CD4-positive, alpha-beta memory T cell (primary cell): ENCODE data around the gene CPT2. TPM values are rescaled to one million over a fixed set of nuclear protein-coding genes. Genes with fewer than 3 reads are reported as not detected.

ENCODE experiments used
- CTCF ChIA-PET: fragments of 350-600 bp; sonication (Branson Sonifier 250); formaldehyde crosslinking; loops from one replicate; lab custom pipeline; 2021; ENCODE audit warnings: inconsistent platforms; ENCODE audit not compliant: partially characterized antibody; lab: Charles Lee
- POLR2A ChIA-PET: fragments of 350-600 bp; sonication (Branson Sonifier 250); formaldehyde crosslinking; loops from one replicate; lab custom pipeline; 2021; ENCODE audit not compliant: partially characterized antibody; lab: Charles Lee
- DNase-seq, 5 donors: peaks; one replicate each; pipeline versions ENCODE4 v3.0.0 to v3.0.0-alpha.2; 2020 to 2022; ENCODE audit warnings: mixed read lengths in 1 of 5
- H3K27ac ChIP-seq: one replicate; pipeline ENCODE4 v1.7.0; 2013; ENCODE audit warnings: low read depth, low read length
- H3K27me3 ChIP-seq: 2 replicates; pipeline ENCODE4 v1.7.0; 2013; ENCODE audit warnings: mild to moderate bottlenecking, low read length, moderate library complexity; ENCODE audit not compliant: insufficient read depth
- H3K36me3 ChIP-seq: 2 replicates; pipeline ENCODE4 v1.7.0; 2013; ENCODE audit warnings: mild to moderate bottlenecking, low read length, moderate library complexity; ENCODE audit not compliant: insufficient read depth
- H3K4me1 ChIP-seq: 2 replicates; pipeline ENCODE4 v1.7.0; 2013; ENCODE audit warnings: mild to moderate bottlenecking, low read length, moderate library complexity; ENCODE audit not compliant: insufficient read depth
- H3K4me3 ChIP-seq, 2 donors: one replicate each; pipeline ENCODE4 v1.7.0; 2013; ENCODE audit warnings: low read length in 2 of 2, mild to moderate bottlenecking in 1 of 2
- H3K9me3 ChIP-seq, 2 donors: one replicate each; pipeline ENCODE4 v1.7.0; 2013; ENCODE audit warnings: low read length in 2 of 2, control low read depth in 1 of 2; ENCODE audit not compliant: control insufficient read depth in 1 of 2
- H3K27ac Mint-ChIP-seq, 7 donors: one replicate each; pipeline ENCODE4 v1.8.0; 2020 to 2021; ENCODE audit warnings: mixed read lengths in 7 of 7, mild to moderate bottlenecking in 6 of 7, inconsistent platforms in 3 of 7, moderate library complexity in 3 of 7
- H3K27me3 Mint-ChIP-seq, 2 donors: one replicate each; pipeline ENCODE4 v1.8.0; 2020 to 2021; ENCODE audit warnings: mixed read lengths in 2 of 2
- H3K36me3 Mint-ChIP-seq, 2 donors: one replicate each; pipeline ENCODE4 v1.8.0; 2020 to 2021; ENCODE audit warnings: mixed read lengths in 2 of 2, inconsistent platforms in 1 of 2, mild to moderate bottlenecking in 1 of 2
- H3K4me1 Mint-ChIP-seq, 4 donors: one replicate each; pipeline ENCODE4 v1.8.0; 2020 to 2021; ENCODE audit warnings: mixed read lengths in 4 of 4, mild to moderate bottlenecking in 1 of 4
- H3K4me3 Mint-ChIP-seq, 8 donors: one replicate each; pipeline ENCODE4 v1.8.0; 2020 to 2021; ENCODE audit warnings: mixed read lengths in 8 of 8, mild to moderate bottlenecking in 7 of 8, moderate library complexity in 6 of 8, inconsistent platforms in 3 of 8
- H3K9me3 Mint-ChIP-seq, 8 donors: one replicate each; pipeline ENCODE4 v1.8.0; 2020 to 2021; ENCODE audit warnings: mixed read lengths in 8 of 8, mild to moderate bottlenecking in 5 of 8, inconsistent platforms in 3 of 8, moderate library complexity in 1 of 8
- intact Hi-C: fragments of 100-400 bp; cut with micrococcal nuclease; formaldehyde crosslinking; loops from one replicate; pipeline ENCODE4 v1.15.1; 2023
- polyA plus RNA-seq, 2 donors: library from polyadenylated mRNA; unstranded; fragments of 300-500 nt; fragmentation: Illumina TruSeq; gene quantifications; one replicate each; pipeline ENCODE4 v1.2.3, GENCODE V29; 2021
- total RNA-seq, 2 experiments: library from RNA; stranded (reverse); gene quantifications; one replicate each; pipeline ENCODE4 v1.2.3, GENCODE V29; 2021

CPT2 gene
- total and polyA plus RNA-seq, 4 experiments from 2014 or later = 15.8 to 20.0 (median 18.3) TPM

DNA sequence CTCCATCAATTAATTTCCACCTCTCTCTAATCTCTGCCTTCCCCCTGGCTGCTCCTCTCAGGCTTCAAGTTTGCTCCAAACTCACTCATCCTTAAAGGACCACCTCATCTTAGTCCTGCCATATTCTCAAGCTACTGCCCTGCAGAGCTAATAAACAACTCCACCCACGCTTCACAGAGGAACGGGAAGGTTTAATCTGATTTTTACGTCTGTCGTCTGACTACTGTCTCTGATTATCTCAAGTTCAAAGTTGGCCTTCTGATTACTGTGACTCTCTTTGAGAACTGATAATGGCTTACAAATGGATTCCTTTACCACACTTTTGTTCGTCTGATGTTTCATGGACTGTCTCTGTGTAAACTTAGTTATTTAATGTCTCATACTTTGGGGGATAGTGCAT is 7.6 kb upstream of the CPT2 start:
- H3K9me3 Mint-ChIP-seq = peaks cover 0 to 8% (median 0%) of the 10 kb centered on the region in 8 donors
- no peaks in the 10 kb centered on the region for H3K36me3 Mint-ChIP-seq
- Histone ChIP-seq H3K4me1 (no peaks in the 10 kb centered on the region), H3K36me3 (no peaks in the 10 kb centered on the region), H3K9me3 (no peaks in the 10 kb centered on the region), H3K27me3 (no peaks in the 10 kb centered on the region), H3K27ac (no peak overlapping the region), H3K4me3 (no peak overlapping the region)
- no peaks in the 10 kb centered on the region for H3K27me3 Mint-ChIP-seq
- no peak overlapping the region for H3K27ac Mint-ChIP-seq
- ChIA-PET POLR2A (no interaction called here), CTCF (interaction anchor here (1.8 kb wide), 1 partner anchor 9 kb away, joined by 10 read pairs; no protein-coding TSS in a partner anchor)
- DNase-seq = no peak
- no peaks in the 10 kb centered on the region for H3K4me1 Mint-ChIP-seq
- no peak overlapping the region for H3K4me3 Mint-ChIP-seq
- intact Hi-C loops = no loop called here

DNA sequence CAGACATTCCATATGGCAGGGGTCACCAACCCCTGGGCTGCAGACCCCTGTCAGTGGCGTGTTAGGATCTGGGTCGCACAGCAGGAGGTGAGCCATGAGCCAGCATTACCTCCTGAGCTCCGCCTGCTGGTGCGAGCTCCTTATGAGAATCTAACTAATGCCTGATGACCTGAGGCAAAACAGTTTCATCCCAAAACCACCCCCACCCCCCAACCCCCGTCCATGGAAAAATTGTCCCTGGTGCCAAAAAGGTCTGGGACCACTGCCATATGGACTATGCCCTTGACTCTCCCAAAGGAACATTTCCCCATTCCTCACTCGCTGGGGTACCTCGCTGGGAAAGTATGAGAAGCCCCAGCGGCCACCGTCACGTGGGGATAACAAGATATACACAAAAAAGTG is 6.4 kb upstream of the CPT2 start:
- Histone ChIP-seq H3K36me3 (no peaks in the 10 kb centered on the region), H3K27ac (no peak overlapping the region), H3K4me3 (no peak overlapping the region), H3K4me1 (no peaks in the 10 kb centered on the region), H3K27me3 (no peaks in the 10 kb centered on the region), H3K9me3 (no peaks in the 10 kb centered on the region)
- Mint-ChIP-seq H3K36me3 (no peaks in the 10 kb centered on the region), H3K9me3 (peaks cover 0 to 12% (median 0%) of the 10 kb centered on the region in 8 donors), H3K4me1 (no peaks in the 10 kb centered on the region), H3K4me3 (no peak overlapping the region), H3K27ac (no peak overlapping the region), H3K27me3 (no peaks in the 10 kb centered on the region)
- DNase-seq = no peak
- POLR2A ChIA-PET = interaction anchor here (1.1 kb wide), 1 partner anchor 175 kb away, joined by 3 read pairs; no protein-coding TSS in a partner anchor
- intact Hi-C loops = no loop called here
- CTCF ChIA-PET = interaction anchor here (0.7 to 1.8 kb wide), 2 partner anchors 8 to 10 kb away, joined by 3 to 10 read pairs; no protein-coding TSS in a partner anchor

DNA sequence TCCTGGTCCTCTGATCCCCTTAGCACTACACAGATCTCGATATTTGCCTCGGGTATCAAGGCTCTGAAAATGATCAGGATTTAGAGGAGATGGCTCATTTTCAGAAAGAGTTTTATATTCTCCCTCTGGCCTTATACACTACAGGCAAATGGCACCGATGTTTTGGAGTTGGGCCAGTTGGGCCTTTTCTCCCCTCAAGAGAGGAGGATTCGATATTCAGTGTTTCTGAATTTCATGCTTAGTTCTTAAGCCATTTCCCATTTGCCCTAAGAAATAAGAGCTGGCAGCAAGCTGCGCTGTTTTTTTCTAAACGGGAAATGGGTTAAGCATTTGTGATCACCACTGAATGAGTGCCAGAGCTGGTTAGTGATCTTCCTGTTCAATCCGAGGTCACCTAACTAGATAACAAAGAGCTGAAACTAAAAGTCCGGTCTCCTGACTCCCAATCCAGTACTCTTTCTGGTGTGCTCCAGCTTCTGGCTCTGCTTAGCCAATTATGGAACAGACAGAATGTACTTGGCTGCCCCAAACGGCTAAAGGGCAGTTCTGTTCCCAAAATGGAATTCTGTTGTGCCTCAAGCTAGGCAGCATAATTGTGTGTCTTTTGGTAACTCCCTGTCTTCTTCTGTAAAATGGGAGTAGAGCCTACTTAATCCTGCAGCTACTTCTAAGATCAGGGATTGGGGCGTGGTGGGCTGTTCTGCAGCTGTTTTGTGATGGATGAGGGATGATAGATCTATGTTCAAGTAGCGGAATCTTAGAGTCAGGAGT is 1.2 kb upstream of the CPT2 start:
- no peaks in the 10 kb centered on the region for H3K27me3 ChIP-seq
- Mint-ChIP-seq H3K4me1 (peaks cover 13 to 36% (median 26%) of the 10 kb centered on the region in 4 donors), H3K4me3 (peak overlapping the region; percentile 46 to 98 (median 86)), H3K9me3 (peaks cover 0 to 13% (median 0%) of the 10 kb centered on the region in 8 donors), H3K27ac (peak overlapping the region; percentile 93 to 100 (median 95)), H3K27me3 (no peaks in the 10 kb centered on the region), H3K36me3 (peaks cover 5 to 15% of the 10 kb centered on the region in 2 donors)
- peaks cover 26% of the 10 kb centered on the region for H3K4me1 ChIP-seq
- intact Hi-C loops = loop anchor here (1.0 to 2.0 kb wide), 3 partner anchors 25 to 131 kb away; partner anchors contain the start of genes CZIB and MAGOH
- no peaks in the 10 kb centered on the region for H3K9me3 ChIP-seq
- H3K36me3 ChIP-seq = no peaks in the 10 kb centered on the region
- no peak overlapping the region for H3K27ac ChIP-seq
- POLR2A ChIA-PET = interaction anchor here (0.7 to 4.7 kb wide), 9 partner anchors 14 to 1520 kb away, joined by 3 to 46 read pairs (median 6); partner anchors contain the start of genes CZIB, ECHDC2, MAGOH and SCP2
- no peak for DNase-seq
- CTCF ChIA-PET = interaction anchor here (0.9 to 2.0 kb wide), 4 partner anchors 9 to 40 kb away, joined by 3 to 11 read pairs (median 6); partner anchors contain the start of gene CZIB
- H3K4me3 ChIP-seq = no peak overlapping the region

DNA sequence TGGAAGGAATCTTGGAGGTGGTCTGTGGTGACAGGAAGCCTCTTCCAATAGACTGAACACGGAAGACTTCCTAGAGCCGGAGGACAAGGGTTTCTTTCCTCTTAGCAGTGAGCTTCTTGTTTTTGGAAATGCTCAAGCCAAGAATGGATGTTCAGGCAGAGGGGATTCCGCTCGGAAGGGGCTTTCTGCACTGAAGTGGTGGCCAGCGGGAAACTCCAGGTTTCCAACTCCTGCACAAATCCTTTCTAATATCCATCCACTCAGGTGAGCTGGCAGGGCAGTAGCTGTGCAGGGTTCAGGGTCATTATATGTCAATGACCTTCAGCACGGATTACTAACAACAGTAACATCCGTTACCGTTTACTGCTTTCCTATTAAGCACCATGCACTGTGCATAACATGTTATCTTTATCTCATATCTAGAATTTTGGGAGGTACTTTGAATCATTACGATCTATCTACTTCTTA is 573 bp upstream of the CPT2 start:
- ChIA-PET CTCF (interaction anchor here (0.9 to 2.0 kb wide), 3 partner anchors 10 to 39 kb away, joined by 3 to 10 read pairs (median 3); partner anchors contain the start of gene CZIB), POLR2A (interaction anchor here (0.6 to 4.7 kb wide), 9 partner anchors 14 to 275 kb away, joined by 3 to 46 read pairs (median 6); partner anchors contain the start of genes CZIB, ECHDC2, MAGOH and SCP2)
- Mint-ChIP-seq H3K27me3 (no peaks in the 10 kb centered on the region), H3K4me1 (peaks cover 15 to 40% (median 29%) of the 10 kb centered on the region in 4 donors), H3K4me3 (peak overlapping the region; percentile 86 to 98 (median 92)), H3K27ac (peak overlapping the region; percentile 93 to 100 (median 95)), H3K36me3 (peaks cover 11 to 21% of the 10 kb centered on the region in 2 donors), H3K9me3 (peaks cover 0 to 11% (median 0%) of the 10 kb centered on the region in 8 donors)
- Histone ChIP-seq H3K27ac (peak overlapping the region; percentile 91), H3K9me3 (no peaks in the 10 kb centered on the region), H3K27me3 (no peaks in the 10 kb centered on the region), H3K4me1 (peaks cover 26% of the 10 kb centered on the region), H3K36me3 (no peaks in the 10 kb centered on the region), H3K4me3 (peak overlapping the region in 1 of 2 donors; percentile 98)
- intact Hi-C loops = loop anchor here (1.0 to 2.0 kb wide), 3 partner anchors 24 to 131 kb away; partner anchors contain the start of genes CZIB and MAGOH
- DNase-seq = no peak

DNA sequence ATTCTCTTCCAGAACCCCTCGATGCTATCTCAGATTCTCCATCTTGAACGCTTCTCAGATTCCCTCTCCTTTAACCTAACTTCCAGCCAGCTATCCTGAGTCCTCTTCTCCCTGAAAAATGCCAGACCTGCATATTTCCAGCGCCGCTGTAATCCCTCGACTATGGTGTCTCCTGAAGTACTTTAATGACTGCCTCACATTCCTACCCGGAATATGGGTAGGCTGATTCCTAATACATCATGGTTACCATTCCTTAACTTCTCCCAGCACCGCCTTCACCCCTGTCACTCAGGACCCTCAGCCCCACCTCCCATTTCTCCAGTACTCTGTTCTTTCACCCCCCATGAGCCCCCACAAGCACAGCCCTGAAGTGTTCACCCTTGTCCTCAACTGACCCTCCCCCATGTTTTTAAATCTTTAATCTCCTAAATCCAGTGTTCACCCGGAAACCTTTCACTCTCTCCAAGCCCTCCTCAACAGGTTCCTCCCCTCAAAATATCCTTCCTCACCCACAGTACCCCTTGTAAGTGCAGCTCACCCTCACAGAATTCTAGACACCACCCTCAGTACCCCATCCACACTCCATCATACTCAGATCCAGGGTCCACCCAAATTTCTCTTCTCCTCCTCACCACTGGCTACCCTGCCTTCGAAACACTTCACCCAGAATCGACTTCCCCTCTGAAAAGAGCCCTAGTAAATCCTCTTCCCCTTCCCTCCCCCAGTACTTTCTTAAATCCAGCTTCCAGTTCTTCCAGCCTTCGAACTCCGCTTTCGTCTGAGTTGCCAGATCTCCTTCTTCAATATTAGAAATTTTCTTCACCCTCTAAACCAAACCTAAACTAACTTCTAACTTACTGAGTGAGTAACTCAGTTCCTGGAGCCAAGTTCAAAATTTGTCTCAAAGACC is 922 bp downstream of the CPT2 start:
- CTCF ChIA-PET = interaction anchor here (0.6 kb wide), 1 partner anchor 29 kb away, joined by 3 read pairs; no protein-coding TSS in a partner anchor
- H3K9me3 Mint-ChIP-seq = peaks cover 0 to 8% (median 0%) of the 10 kb centered on the region in 8 donors

DNA sequence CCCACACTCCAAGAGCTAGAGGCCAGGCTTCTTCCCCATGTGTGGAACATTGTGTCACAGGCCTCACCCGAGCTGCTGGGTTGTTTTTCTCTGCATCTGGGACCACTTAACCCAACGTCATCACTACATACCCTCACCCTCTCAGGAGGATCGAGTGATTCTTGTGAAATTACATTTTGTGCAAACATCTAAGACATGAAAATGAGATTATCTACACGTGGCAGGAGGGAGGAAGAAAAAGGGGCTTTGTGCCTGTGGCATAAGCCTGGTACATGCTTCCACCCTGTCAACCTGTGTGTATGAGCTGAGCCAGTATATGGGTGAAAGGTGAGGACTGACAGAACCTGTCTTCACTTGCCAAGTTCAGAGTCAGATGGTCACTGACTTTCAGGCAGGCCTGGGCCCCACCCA is 1.6 kb downstream of the CPT2 start:
- peaks cover 0 to 6% (median 0%) of the 10 kb centered on the region in 8 donors for H3K9me3 Mint-ChIP-seq
- CTCF ChIA-PET = no interaction called here
- H3K4me3 Mint-ChIP-seq = peak overlapping the region; percentile 92 to 98 (median 96)

More for the DNA sequence above, 922 bp downstream of the CPT2 start:
- peak overlapping the region; percentile 93 to 100 (median 99) for H3K27ac Mint-ChIP-seq
- H3K4me3 ChIP-seq = peak overlapping the region; percentile 31 to 98
- peak overlapping the region; percentile 92 to 98 (median 96) for H3K4me3 Mint-ChIP-seq
- H3K27ac ChIP-seq = peak overlapping the region; percentile 91
- POLR2A ChIA-PET = interaction anchor here (0.7 to 4.7 kb wide), 5 partner anchors 9 to 216 kb away, joined by 3 to 46 read pairs (median 4); partner anchors contain the start of genes CZIB and MAGOH
- intact Hi-C loops = loop anchor here (2.0 kb wide), 1 partner anchor 129 kb away; no protein-coding TSS in a partner anchor
- peaks cover 3% of the 10 kb centered on the region for H3K36me3 ChIP-seq
- H3K36me3 Mint-ChIP-seq = peaks cover 22 to 34% of the 10 kb centered on the region in 2 donors
- H3K9me3 ChIP-seq = no peaks in the 10 kb centered on the region
- H3K27me3 Mint-ChIP-seq = no peaks in the 10 kb centered on the region
- no peak for DNase-seq
- peaks cover 15 to 40% (median 30%) of the 10 kb centered on the region in 4 donors for H3K4me1 Mint-ChIP-seq
- H3K4me1 ChIP-seq = peaks cover 26% of the 10 kb centered on the region
- no peaks in the 10 kb centered on the region for H3K27me3 ChIP-seq

More for the DNA sequence above, 1.6 kb downstream of the CPT2 start:
- Histone ChIP-seq H3K4me3 (no peak overlapping the region), H3K4me1 (peaks cover 26% of the 10 kb centered on the region), H3K36me3 (peaks cover 10% of the 10 kb centered on the region), H3K27ac (peak overlapping the region; percentile 91), H3K27me3 (no peaks in the 10 kb centered on the region), H3K9me3 (no peaks in the 10 kb centered on the region)
- Mint-ChIP-seq H3K4me1 (peaks cover 15 to 40% (median 31%) of the 10 kb centered on the region in 4 donors), H3K27me3 (no peaks in the 10 kb centered on the region), H3K36me3 (peaks cover 29 to 41% of the 10 kb centered on the region in 2 donors), H3K27ac (peak overlapping the region; percentile 93 to 100 (median 99))
- POLR2A ChIA-PET = interaction anchor here (1.6 to 4.7 kb wide), 2 partner anchors 22 to 215 kb away, joined by 7 to 46 read pairs; partner anchors contain the start of gene CZIB
- DNase-seq = no peak
- intact Hi-C loops = no loop called here
